ENCODE data around the gene COL18A1.

- TF ChIP-seq CTCF (IDR thresholded peaks at IDR 0.05) (no peak), POLR2A (IDR thresholded peaks at IDR 0.05) (no peak), POLR2AphosphoS5 (IDR thresholded peaks at IDR 0.05) (no peak)
These were observed 3.4 kb downstream of the COL18A1 start for GRCh38 chr21:45408271-45408791.
